B cell (primary cell): ENCODE results near the gene ZNF808. TPM values are rescaled to one million over a fixed set of nuclear protein-coding genes. Genes with fewer than 3 reads are reported as not detected.
A peak's percentile ranks its signal among the peaks of the same experiment; 100 is the strongest.
"Not testable (repeated sequence)": the region's sequence is repeated elsewhere in the genome, so short reads cannot be mapped to it uniquely, and the experiment has no call there.

ENCODE experiments used
- ATAC-seq: fragments of 200-7000 bp; cut with Tn5 transposase; one replicate; pipeline ENCODE4 v1.10.0; 2021; ENCODE audit warnings: low read depth, mild to moderate bottlenecking, moderate number of reproducible peaks, moderate library complexity
- CTCF ChIA-PET: fragments of 350-600 bp; sonication (Branson Sonifier 250); formaldehyde crosslinking; loops from one replicate; lab custom pipeline; 2021; ENCODE audit warnings: antibody characterized with exemption, inconsistent platforms; lab: Charles Lee
- POLR2A ChIA-PET: fragments of 350-600 bp; sonication (Branson Sonifier 250); formaldehyde crosslinking; loops from one replicate; lab custom pipeline; 2021; ENCODE audit warnings: antibody characterized with exemption; lab: Charles Lee
- DNase-seq: peaks from one replicate; pipeline ENCODE4 v3.0.0; 2013
- H2AFZ ChIP-seq: 2 replicates; pipeline ENCODE4 v1.6.1; 2012; ENCODE audit warnings: mild to moderate bottlenecking, low read depth, low read length; ENCODE audit not compliant: insufficient read depth, poor library complexity, severe bottlenecking
- H3K27ac ChIP-seq, 2 donors: 1 replicate in 1 of 2; 2 replicates in 1 of 2; pipeline ENCODE4 v1.5.1; 2012 to 2013; ENCODE audit warnings: low read length in 2 of 2, mild to moderate bottlenecking in 2 of 2, moderate library complexity in 1 of 2
- H3K27me3 ChIP-seq, 4 experiments: fragments of 200-600 bp in 1 of 4; sonication (generic) in 1 of 4; replicated peaks in 1 of 4; 1 replicate in 2 of 4; 2 replicates in 2 of 4; pipeline versions ENCODE4 v1.6.1 to v1.7.0; 2013 to 2016; ENCODE audit warnings: low read length in 3 of 4, mild to moderate bottlenecking in 2 of 4, mixed read lengths in 1 of 4, moderate library complexity in 1 of 4; ENCODE audit not compliant: insufficient read depth in 4 of 4, control insufficient read depth in 3 of 4; ENCODE audit errors: control extremely low read depth in 1 of 4
- H3K36me3 ChIP-seq, 2 experiments: replicated peaks in 1 of 2; 1 replicate in 1 of 2; 2 replicates in 1 of 2; pipeline versions ENCODE4 v1.6.1 to v1.7.1; 2013; ENCODE audit warnings: low read length in 1 of 2; ENCODE audit not compliant: insufficient read depth in 2 of 2, control insufficient read depth in 1 of 2; ENCODE audit errors: control extremely low read depth in 1 of 2, extremely low read depth in 1 of 2
- H3K4me1 ChIP-seq, 2 donors: fragments of 200-600 bp in 1 of 2; sonication (generic) in 1 of 2; 1 replicate in 1 of 2; 2 replicates in 1 of 2; pipeline versions ENCODE4 v1.5.1 to v1.6.1; 2013 to 2017; ENCODE audit warnings: low read length in 2 of 2; ENCODE audit not compliant: control insufficient read depth in 2 of 2, insufficient read depth in 2 of 2
- H3K4me2 ChIP-seq: replicated peaks from 2 replicates; pipeline ENCODE3; 2012; ENCODE audit warnings: mild to moderate bottlenecking, low read depth, low read length; ENCODE audit not compliant: poor library complexity, severe bottlenecking
- H3K4me3 ChIP-seq, 5 experiments: fragments of 200-600 bp in 1 of 5; sonication (generic) in 1 of 5; 1 replicate in 3 of 5; 2 replicates in 2 of 5; pipeline versions ENCODE4 v1.5.1 to v1.7.0; 2011 to 2016; ENCODE audit warnings: low read length in 4 of 5, mild to moderate bottlenecking in 4 of 5, low read depth in 2 of 5, control low read depth in 1 of 5, moderate library complexity in 1 of 5; ENCODE audit not compliant: insufficient read depth in 1 of 5; ENCODE audit errors: control extremely low read depth in 1 of 5, extremely low read depth in 1 of 5
- H3K79me2 ChIP-seq: fragments of 200-600 bp; sonication (generic); one replicate; pipeline ENCODE4 v1.6.0; 2016; ENCODE audit warnings: low read length; ENCODE audit not compliant: control insufficient read depth, insufficient read depth
- H3K9ac ChIP-seq: fragments of 200-600 bp; sonication (generic); 2 replicates; pipeline ENCODE4 v1.6.1; 2017; ENCODE audit warnings: mild to moderate bottlenecking, low read length, moderate library complexity
- H3K9me3 ChIP-seq, 3 donors: one replicate each; pipeline versions ENCODE4 v1.6.1 to v1.7.1; 2013; ENCODE audit warnings: low read length in 2 of 3; ENCODE audit not compliant: control insufficient read depth in 2 of 3, insufficient read depth in 1 of 3; ENCODE audit errors: control extremely low read depth in 1 of 3
- H4K20me1 ChIP-seq: 2 replicates; pipeline ENCODE4 v1.6.0; 2012; ENCODE audit warnings: mild to moderate bottlenecking, low read length; ENCODE audit not compliant: insufficient read depth, control insufficient read depth, poor library complexity, severe bottlenecking
- H3K27ac Mint-ChIP-seq: one replicate; pipeline ENCODE4 v1.8.0; 2021; ENCODE audit warnings: mixed read lengths
- H3K27me3 Mint-ChIP-seq: one replicate; pipeline ENCODE4 v1.8.0; 2021; ENCODE audit warnings: mixed read lengths
- H3K4me1 Mint-ChIP-seq: one replicate; pipeline ENCODE4 v1.8.0; 2021; ENCODE audit warnings: mixed read lengths
- H3K4me3 Mint-ChIP-seq: one replicate; pipeline ENCODE4 v1.8.0; 2021; ENCODE audit warnings: mixed read lengths
- H3K9me3 Mint-ChIP-seq: one replicate; pipeline ENCODE4 v1.8.0; 2022; ENCODE audit warnings: mixed read lengths; ENCODE audit not compliant: insufficient read depth
- CTCF ChIP-seq: fragments of 200-600 bp; IDR thresholded peaks from one replicate; pipeline ENCODE4 v1.8.0; 2022; ENCODE audit warnings: antibody characterized with exemption, mild to moderate bottlenecking
- EZH2 ChIP-seq: IDR thresholded peaks from 2 replicates; pipeline ENCODE4 v1.6.1; 2012; ENCODE audit warnings: borderline replicate concordance, low read depth, mild to moderate bottlenecking, moderate library complexity, low read length; ENCODE audit not compliant: insufficient read depth, poor library complexity, severe bottlenecking
- WGBS: methylation state at CpG from one replicate; pipeline ENCODE4 v1.1.5; 2013; ENCODE audit warnings: missing lambda C conversion rate; ENCODE audit not compliant: insufficient coverage; 5-methylcytosine and 5-hydroxymethylcytosine counted together
- intact Hi-C: fragments of 100-400 bp; cut with micrococcal nuclease; formaldehyde crosslinking; loops from one replicate; pipeline ENCODE4 v1.10.0; 2022
- polyA plus RNA-seq: library from polyadenylated mRNA; depleted of rRNA; stranded (reverse); fragments of >200 nt; gene quantifications from 2 replicates; pipeline ENCODE4 v1.2.3, GENCODE V29; 2012
- total RNA-seq, 2 donors: library from RNA; stranded (reverse); fragments of 120-200 nt in 1 of 2; gene quantifications; 1 replicate in 1 of 2; 2 replicates in 1 of 2; pipeline versions ENCODE4 v1.2.3 to v1.2.4, GENCODE V29; 2013 to 2022

The ZNF808 gene
- total and polyA plus RNA-seq, 2 donors (not counting 1 experiment from before 2014, with no cell fraction given) = 8.8 to 56.0 TPM

GRCh38 chr19:52485561-52486240 is 41.8 kb upstream of the ZNF808 start:
- H3K4me2 ChIP-seq, DNase-seq, H3K79me2 ChIP-seq, POLR2A ChIA-PET, H3K27ac Mint-ChIP-seq, H3K27me3 Mint-ChIP-seq, H3K4me1 Mint-ChIP-seq, H3K36me3 ChIP-seq, H2AFZ ChIP-seq, H4K20me1 ChIP-seq, intact Hi-C loops, H3K9ac ChIP-seq, H3K27ac ChIP-seq, ATAC-seq, H3K27me3 ChIP-seq, H3K4me1 ChIP-seq, H3K4me3 ChIP-seq, H3K4me3 Mint-ChIP-seq, CTCF ChIA-PET: not testable (repeated sequence)
- peaks cover 2 to 85% (median 43%) of the 10 kb centered on the region in 3 donors for H3K9me3 ChIP-seq
- no CpG with 5 or more reads among the region's 8 CpGs for WGBS
- H3K9me3 Mint-ChIP-seq = peaks cover 14% of the 10 kb centered on the region

- no peaks in the 10 kb centered on the region for H3K4me1 Mint-ChIP-seq
- H3K4me3 Mint-ChIP-seq = no peak overlapping the region
Measured at GRCh38 chr19:52492201-52492993, 35.1 kb upstream of the ZNF808 start.

More at GRCh38 chr19:52492201-52492993, 35.1 kb upstream of the ZNF808 start:
- Histone ChIP-seq H3K79me2 (no peaks in the 10 kb centered on the region), H2AFZ (no peak overlapping the region), H4K20me1 (no peaks in the 10 kb centered on the region), H3K4me3 (no peak overlapping the region), H3K4me2 (no peak overlapping the region), H3K9me3 (peaks cover 1 to 88% (median 26%) of the 10 kb centered on the region in 3 donors), H3K27me3 (no peaks in the 10 kb centered on the region), H3K27ac (no peak overlapping the region), H3K9ac (no peak overlapping the region), H3K36me3 (no peaks in the 10 kb centered on the region), H3K4me1 (no peaks in the 10 kb centered on the region)
- ATAC-seq (no peak), DNase-seq (peak; percentile 12)
- H3K27ac Mint-ChIP-seq = no peak overlapping the region
- H3K9me3 Mint-ChIP-seq = peaks cover 18% of the 10 kb centered on the region
- ChIA-PET POLR2A (no interaction called here), CTCF (no interaction called here)
- no peak for TF ChIP-seq EZH2
- TF ChIP-seq CTCF = no peak
- intact Hi-C loops = no loop called here
- 60% methylated on average over 33 of the region's 37 CpGs for WGBS
- peaks cover 2% of the 10 kb centered on the region for H3K27me3 Mint-ChIP-seq
